H1 (cell line): ENCODE data around the gene AGRN. TPM values are rescaled to one million over a fixed set of nuclear protein-coding genes. Genes with fewer than 3 reads are reported as not detected.

ENCODE experiments used
- EP300 ChIP-seq, 2 experiments: IDR thresholded peaks; 1 replicate in 1 of 2; 2 replicates in 1 of 2; pipeline ENCODE4 v1.6.1; 2011 to 2012; ENCODE audit warnings: low read depth in 2 of 2, low read length in 2 of 2, mild to moderate bottlenecking in 2 of 2, borderline replicate concordance in 1 of 2, inconsistent platforms in 1 of 2, moderate library complexity in 1 of 2
- JUND ChIP-seq: IDR thresholded peaks from 2 replicates; pipeline ENCODE4 v1.6.1; 2011; ENCODE audit warnings: mild to moderate bottlenecking, improper control_type of control experiment, low read length
- KDM5A ChIP-seq: fragments of 200-600 bp; IDR thresholded peaks from 2 replicates; pipeline ENCODE4 v1.7.1; 2012; ENCODE audit warnings: mild to moderate bottlenecking, low read length, inconsistent platforms, mixed read lengths
- NRF1 ChIP-seq: IDR thresholded peaks from 2 replicates; pipeline ENCODE4 v1.6.1; 2011; ENCODE audit warnings: mild to moderate bottlenecking, low read depth, low read length, improper control_type of control experiment
- SUZ12 ChIP-seq: fragments of 200-600 bp; sonication (generic); IDR thresholded peaks from 2 replicates; pipeline ENCODE4 v1.6.1; 2012; ENCODE audit warnings: mild to moderate bottlenecking, inconsistent platforms, low read length, moderate library complexity, mixed read lengths
- polyA plus RNA-seq, 7 experiments: library from polyadenylated mRNA; depleted of rRNA in 3 of 7; stranded (reverse) in 5 of 7; unstranded in 2 of 7; fragments of >200 nt in 5 of 7; fragments of 200-250 nt in 2 of 7; gene quantifications; 1 replicate in 5 of 7; 2 replicates in 1 of 7; 4 replicates in 1 of 7; pipeline versions ENCODE4 v1.2.1 to v1.2.3, GENCODE V29; 2011 to 2013; ENCODE audit warnings: missing spikeins in 2 of 7, mixed read lengths in 2 of 7
- total RNA-seq: library from RNA; stranded (reverse); fragmentation: NEBNext Ultra II Directional; extraction: Animal tissue kit (Norgen Biotek cat#: 25700); gene quantifications from 2 replicates; pipeline ENCODE4 v1.2.1, GENCODE V29; 2021
- TF ChIP-seq, protein P1 (sequence below): fragments of 300-600 bp; sonication (generic); IDR thresholded peaks from 2 replicates; pipeline ENCODE4 v1.7.1; 2012; ENCODE audit warnings: low read length, moderate library complexity, mild to moderate bottlenecking, inconsistent platforms; ENCODE audit not compliant: insufficient replicate concordance
- TF ChIP-seq, protein P2 (sequence below): IDR thresholded peaks from 2 replicates; pipeline ENCODE4 v1.6.1; 2012; ENCODE audit warnings: inconsistent platforms

AGRN gene
- total and polyA plus RNA-seq, 2 of the 8 experiments (the other 6 are each of a cell fraction or from before 2014, with no cell fraction given): 52.3 to 155 TPM

DNA sequence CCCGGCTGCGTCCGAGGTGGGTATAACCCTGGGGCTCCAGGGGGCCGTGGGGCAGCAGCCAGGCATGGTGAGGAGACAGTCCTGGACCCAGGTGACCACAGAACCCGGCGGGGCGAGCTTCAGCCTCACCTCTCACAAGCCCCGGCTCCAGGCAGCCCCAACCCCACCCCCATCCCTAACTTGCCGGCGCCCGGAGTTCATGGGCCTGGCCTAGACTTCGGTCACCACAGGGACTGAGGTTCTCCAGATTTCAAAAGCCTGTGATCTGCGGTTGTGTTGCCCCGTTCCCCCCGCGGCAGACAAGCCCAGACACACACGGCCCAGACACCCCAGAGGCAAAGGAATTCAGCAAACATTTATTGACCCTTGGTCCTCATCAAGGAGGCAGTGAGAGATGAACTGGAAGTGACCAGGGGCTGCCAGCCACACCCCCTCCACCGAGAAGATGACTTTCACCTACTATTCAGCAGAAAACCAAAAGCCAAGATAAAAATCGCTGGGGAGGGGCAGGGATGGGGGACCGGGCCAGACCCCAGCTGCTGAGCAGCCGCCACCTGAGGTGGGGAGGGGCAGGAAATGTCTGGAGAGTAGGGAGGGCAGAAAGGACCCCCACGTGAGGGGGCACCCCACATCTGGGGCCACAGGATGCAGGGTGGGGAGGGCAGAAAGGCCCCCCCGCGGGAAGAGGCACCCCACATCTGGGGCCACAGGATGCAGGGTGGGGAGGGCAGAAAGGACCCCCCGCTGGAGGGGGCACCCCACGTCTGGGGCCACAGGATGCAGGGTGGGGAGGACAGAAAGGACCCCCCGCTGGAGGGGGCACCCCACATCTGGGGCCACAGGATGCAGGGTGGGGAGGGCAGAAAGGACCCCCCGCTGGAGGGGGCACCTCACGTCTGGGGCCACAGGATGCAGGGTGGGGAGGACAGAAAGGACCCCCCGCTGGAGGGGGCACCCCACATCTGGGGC, 24.0 kb upstream of the AGRN start (continued):
- TF ChIP-seq EP300 (IDR thresholded peaks at IDR 0.05; ENCODE audit: borderline replicate concordance in 1 of 2, low read depth in 2 of 2, low read length in 2 of 2): no peak
- no peak for TF ChIP-seq KDM5A
- no peak for TF ChIP-seq NRF1
- TF ChIP-seq, protein P1, sequence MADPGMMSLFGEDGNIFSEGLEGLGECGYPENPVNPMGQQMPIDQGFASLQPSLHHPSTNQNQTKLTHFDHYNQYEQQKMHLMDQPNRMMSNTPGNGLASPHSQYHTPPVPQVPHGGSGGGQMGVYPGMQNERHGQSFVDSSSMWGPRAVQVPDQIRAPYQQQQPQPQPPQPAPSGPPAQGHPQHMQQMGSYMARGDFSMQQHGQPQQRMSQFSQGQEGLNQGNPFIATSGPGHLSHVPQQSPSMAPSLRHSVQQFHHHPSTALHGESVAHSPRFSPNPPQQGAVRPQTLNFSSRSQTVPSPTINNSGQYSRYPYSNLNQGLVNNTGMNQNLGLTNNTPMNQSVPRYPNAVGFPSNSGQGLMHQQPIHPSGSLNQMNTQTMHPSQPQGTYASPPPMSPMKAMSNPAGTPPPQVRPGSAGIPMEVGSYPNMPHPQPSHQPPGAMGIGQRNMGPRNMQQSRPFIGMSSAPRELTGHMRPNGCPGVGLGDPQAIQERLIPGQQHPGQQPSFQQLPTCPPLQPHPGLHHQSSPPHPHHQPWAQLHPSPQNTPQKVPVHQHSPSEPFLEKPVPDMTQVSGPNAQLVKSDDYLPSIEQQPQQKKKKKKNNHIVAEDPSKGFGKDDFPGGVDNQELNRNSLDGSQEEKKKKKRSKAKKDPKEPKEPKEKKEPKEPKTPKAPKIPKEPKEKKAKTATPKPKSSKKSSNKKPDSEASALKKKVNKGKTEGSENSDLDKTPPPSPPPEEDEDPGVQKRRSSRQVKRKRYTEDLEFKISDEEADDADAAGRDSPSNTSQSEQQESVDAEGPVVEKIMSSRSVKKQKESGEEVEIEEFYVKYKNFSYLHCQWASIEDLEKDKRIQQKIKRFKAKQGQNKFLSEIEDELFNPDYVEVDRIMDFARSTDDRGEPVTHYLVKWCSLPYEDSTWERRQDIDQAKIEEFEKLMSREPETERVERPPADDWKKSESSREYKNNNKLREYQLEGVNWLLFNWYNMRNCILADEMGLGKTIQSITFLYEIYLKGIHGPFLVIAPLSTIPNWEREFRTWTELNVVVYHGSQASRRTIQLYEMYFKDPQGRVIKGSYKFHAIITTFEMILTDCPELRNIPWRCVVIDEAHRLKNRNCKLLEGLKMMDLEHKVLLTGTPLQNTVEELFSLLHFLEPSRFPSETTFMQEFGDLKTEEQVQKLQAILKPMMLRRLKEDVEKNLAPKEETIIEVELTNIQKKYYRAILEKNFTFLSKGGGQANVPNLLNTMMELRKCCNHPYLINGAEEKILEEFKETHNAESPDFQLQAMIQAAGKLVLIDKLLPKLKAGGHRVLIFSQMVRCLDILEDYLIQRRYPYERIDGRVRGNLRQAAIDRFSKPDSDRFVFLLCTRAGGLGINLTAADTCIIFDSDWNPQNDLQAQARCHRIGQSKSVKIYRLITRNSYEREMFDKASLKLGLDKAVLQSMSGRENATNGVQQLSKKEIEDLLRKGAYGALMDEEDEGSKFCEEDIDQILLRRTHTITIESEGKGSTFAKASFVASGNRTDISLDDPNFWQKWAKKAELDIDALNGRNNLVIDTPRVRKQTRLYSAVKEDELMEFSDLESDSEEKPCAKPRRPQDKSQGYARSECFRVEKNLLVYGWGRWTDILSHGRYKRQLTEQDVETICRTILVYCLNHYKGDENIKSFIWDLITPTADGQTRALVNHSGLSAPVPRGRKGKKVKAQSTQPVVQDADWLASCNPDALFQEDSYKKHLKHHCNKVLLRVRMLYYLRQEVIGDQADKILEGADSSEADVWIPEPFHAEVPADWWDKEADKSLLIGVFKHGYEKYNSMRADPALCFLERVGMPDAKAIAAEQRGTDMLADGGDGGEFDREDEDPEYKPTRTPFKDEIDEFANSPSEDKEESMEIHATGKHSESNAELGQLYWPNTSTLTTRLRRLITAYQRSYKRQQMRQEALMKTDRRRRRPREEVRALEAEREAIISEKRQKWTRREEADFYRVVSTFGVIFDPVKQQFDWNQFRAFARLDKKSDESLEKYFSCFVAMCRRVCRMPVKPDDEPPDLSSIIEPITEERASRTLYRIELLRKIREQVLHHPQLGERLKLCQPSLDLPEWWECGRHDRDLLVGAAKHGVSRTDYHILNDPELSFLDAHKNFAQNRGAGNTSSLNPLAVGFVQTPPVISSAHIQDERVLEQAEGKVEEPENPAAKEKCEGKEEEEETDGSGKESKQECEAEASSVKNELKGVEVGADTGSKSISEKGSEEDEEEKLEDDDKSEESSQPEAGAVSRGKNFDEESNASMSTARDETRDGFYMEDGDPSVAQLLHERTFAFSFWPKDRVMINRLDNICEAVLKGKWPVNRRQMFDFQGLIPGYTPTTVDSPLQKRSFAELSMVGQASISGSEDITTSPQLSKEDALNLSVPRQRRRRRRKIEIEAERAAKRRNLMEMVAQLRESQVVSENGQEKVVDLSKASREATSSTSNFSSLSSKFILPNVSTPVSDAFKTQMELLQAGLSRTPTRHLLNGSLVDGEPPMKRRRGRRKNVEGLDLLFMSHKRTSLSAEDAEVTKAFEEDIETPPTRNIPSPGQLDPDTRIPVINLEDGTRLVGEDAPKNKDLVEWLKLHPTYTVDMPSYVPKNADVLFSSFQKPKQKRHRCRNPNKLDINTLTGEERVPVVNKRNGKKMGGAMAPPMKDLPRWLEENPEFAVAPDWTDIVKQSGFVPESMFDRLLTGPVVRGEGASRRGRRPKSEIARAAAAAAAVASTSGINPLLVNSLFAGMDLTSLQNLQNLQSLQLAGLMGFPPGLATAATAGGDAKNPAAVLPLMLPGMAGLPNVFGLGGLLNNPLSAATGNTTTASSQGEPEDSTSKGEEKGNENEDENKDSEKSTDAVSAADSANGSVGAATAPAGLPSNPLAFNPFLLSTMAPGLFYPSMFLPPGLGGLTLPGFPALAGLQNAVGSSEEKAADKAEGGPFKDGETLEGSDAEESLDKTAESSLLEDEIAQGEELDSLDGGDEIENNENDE: no peak
- TF ChIP-seq, protein P2, sequence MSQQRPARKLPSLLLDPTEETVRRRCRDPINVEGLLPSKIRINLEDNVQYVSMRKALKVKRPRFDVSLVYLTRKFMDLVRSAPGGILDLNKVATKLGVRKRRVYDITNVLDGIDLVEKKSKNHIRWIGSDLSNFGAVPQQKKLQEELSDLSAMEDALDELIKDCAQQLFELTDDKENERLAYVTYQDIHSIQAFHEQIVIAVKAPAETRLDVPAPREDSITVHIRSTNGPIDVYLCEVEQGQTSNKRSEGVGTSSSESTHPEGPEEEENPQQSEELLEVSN: no peak
- TF ChIP-seq JUND: no peak
- TF ChIP-seq SUZ12: no peak
